Measurements from ENCODE around the gene HECTD1. TPM values are rescaled to one million over a fixed set of nuclear protein-coding genes. Genes with fewer than 3 reads are reported as not detected.

HECTD1 gene
- total and polyA plus RNA-seq, 10 of the 15 experiments (the other 5 are each of a cell fraction or from before 2014, with no cell fraction given), result 27.3 to 116 (median 57.7) TPM

- Histone ChIP-seq H3K27ac (ENCODE audit: control insufficient read depth, insufficient read depth) (no peak overlapping the region), H3K4me1 (ENCODE audit: control insufficient read depth, insufficient read depth, low read length) (peaks cover 6% of the 10 kb centered on the region; the same call in 1 of the 2 replicates), H3K27me3 (replicated peaks in 1 of 2; ENCODE audit: control insufficient read depth in 2 of 2, insufficient read depth in 2 of 2, low read length in 1 of 2) (no peaks in the 10 kb centered on the region), H3K9me3 (replicated peaks; ENCODE audit: control insufficient read depth, insufficient read depth, low read length) (no peaks in the 10 kb centered on the region; the same call in 2 of the 3 replicates), H3K9ac (ENCODE audit: control insufficient read depth, insufficient read depth, low read length) (no peak overlapping the region), H3K4me3 (no peak overlapping the region), H2AFZ (ENCODE audit: control insufficient read depth, low read depth, low read length) (no peak overlapping the region), H3K4me2 (ENCODE audit: control insufficient read depth, insufficient read depth) (no peak overlapping the region), H3K79me2 (ENCODE audit: control insufficient read depth, insufficient read depth, low read length) (peaks cover 70% of the 10 kb centered on the region), H3K36me3 (ENCODE audit: control insufficient read depth in 2 of 2, insufficient read depth in 2 of 2, low read length in 1 of 2) (peaks cover 0 to 14% of the 10 kb centered on the region in 2 experiments; a peak in 2 of 4 replicates), H4K20me1 (ENCODE audit: control insufficient read depth, insufficient read depth) (no peaks in the 10 kb centered on the region; the same call in 1 of the 2 replicates)
- BruUV-seq (replicated peaks), result no TSS peak
- TF ChIP-seq RBBP5 (conservative IDR thresholded peaks at IDR 0.05) (no peak), ATF7 (IDR thresholded peaks at IDR 0.05; ENCODE audit: low read depth) (0 out of 2 replicates have a peak, but pooled peaks have one; percentile 22)
- ChIA-PET POLR2A (interaction anchor here (1.0 to 1.2 kb wide), 2 partner anchors 63 to 219 kb away, joined by 3 read pairs; partner anchors contain the start of gene HEATR5A), CTCF (interaction anchor here (0.6 to 0.7 kb wide), 2 partner anchors 159 to 1138 kb away, joined by 3 to 4 read pairs; no protein-coding TSS in a partner anchor), RAD21 (ENCODE audit: unreplicated experiment) (no interaction called here), SMC1A (ENCODE audit: uncharacterized antibody, unreplicated experiment) (no interaction called here)
- no peak for FAIRE-seq
- WGBS (ENCODE audit: insufficient coverage, insufficient replicate concordance, low lambda C conversion rate, missing lambda C conversion rate), result 97% methylated on average over 1 of the region's 1 CpG
- DNase-seq (ENCODE audit: low read depth, low spot score), result no peak
- no peak for ATAC-seq
- in situ Hi-C loops (cut with MboI) (no loop called here), intact Hi-C loops (cut with micrococcal nuclease; ENCODE audit: unreplicated experiment) (no loop called here)
Measured at GRCh38 chr14:31201111-31201510, 6.5 kb downstream of the HECTD1 start.

GRCh38 chr14:31200702-31200990 is 6.9 kb downstream of the HECTD1 start:
- in situ Hi-C loops (cut with MboI), result no loop called here
- CTCF ChIA-PET, result interaction anchor here (0.6 kb wide), 1 partner anchor 1138 kb away, joined by 4 read pairs; no protein-coding TSS in a partner anchor
- TF ChIP-seq NFYB (IDR thresholded peaks at IDR 0.05; ENCODE audit: insufficient read depth, low read depth, low read length) (no peak), TARDBP (IDR thresholded peaks at IDR 0.05; ENCODE audit: borderline replicate concordance) (no peak), NR2F1 (conservative IDR thresholded peaks at IDR 0.05) (no peak), YY1 (IDR thresholded peaks at IDR 0.05; ENCODE audit: low read depth, low read length) (no peak), EED (IDR thresholded peaks at IDR 0.05; ENCODE audit: low read depth) (no peak), PAX8 (IDR thresholded peaks at IDR 0.05) (no peak), KLF5 (IDR thresholded peaks at IDR 0.05; ENCODE audit: partially characterized antibody) (no peak), HDAC2 (IDR thresholded peaks at IDR 0.05) (no peak), PBX3 (IDR thresholded peaks at IDR 0.05; ENCODE audit: insufficient replicate concordance, low read depth, low read length) (no peak), JUNB (IDR thresholded peaks at IDR 0.05) (no peak), IRF5 (IDR thresholded peaks at IDR 0.05; ENCODE audit: borderline replicate concordance) (no peak), IRF3 (IDR thresholded peaks at IDR 0.05) (no peak)

More at GRCh38 chr14:31200702-31200990, 6.9 kb downstream of the HECTD1 start:
- Histone ChIP-seq H3K27me3 (replicated peaks in 1 of 2; ENCODE audit: control insufficient read depth in 2 of 2, insufficient read depth in 2 of 2, low read length in 1 of 2) (no peaks in the 10 kb centered on the region), H3K79me2 (ENCODE audit: control insufficient read depth, insufficient read depth, low read length) (peaks cover 69% of the 10 kb centered on the region), H3K27ac (ENCODE audit: control insufficient read depth, insufficient read depth) (no peak overlapping the region), H3K4me1 (ENCODE audit: control insufficient read depth, insufficient read depth, low read length) (peaks cover 6% of the 10 kb centered on the region; the same call in 1 of the 2 replicates), H3K4me3 (no peak overlapping the region), H3K36me3 (ENCODE audit: control insufficient read depth in 2 of 2, insufficient read depth in 2 of 2, low read length in 1 of 2) (peaks cover 0 to 14% of the 10 kb centered on the region in 2 experiments; a peak in 2 of 4 replicates), H4K20me1 (ENCODE audit: control insufficient read depth, insufficient read depth) (no peaks in the 10 kb centered on the region; the same call in 1 of the 2 replicates), H3K9ac (ENCODE audit: control insufficient read depth, insufficient read depth, low read length) (no peak overlapping the region), H2AFZ (ENCODE audit: control insufficient read depth, low read depth, low read length) (no peak overlapping the region), H3K4me2 (ENCODE audit: control insufficient read depth, insufficient read depth) (no peak overlapping the region), H3K9me3 (replicated peaks; ENCODE audit: control insufficient read depth, insufficient read depth, low read length) (no peaks in the 10 kb centered on the region; the same call in 2 of the 3 replicates)
- FAIRE-seq, result no peak
- ChIA-PET RAD21 (ENCODE audit: unreplicated experiment) (no interaction called here), SMC1A (ENCODE audit: uncharacterized antibody, unreplicated experiment) (interaction anchor here (1.1 kb wide), 1 partner anchor 160 kb away, joined by 3 read pairs; no protein-coding TSS in a partner anchor), POLR2A (interaction anchor here (0.6 to 1.2 kb wide), 4 partner anchors 63 to 1336 kb away, joined by 3 read pairs; partner anchors contain the start of gene HEATR5A)
- no CpG with 5 or more reads among the region's 1 CpG for WGBS (ENCODE audit: insufficient coverage, insufficient replicate concordance, low lambda C conversion rate, missing lambda C conversion rate)
- intact Hi-C loops (cut with micrococcal nuclease; ENCODE audit: unreplicated experiment), result no loop called here
- ATAC-seq, result no peak; the same call in 2 of the 3 replicates
- DNase-seq (ENCODE audit: low read depth, low spot score), result no peak
- no TSS peak for BruUV-seq (replicated peaks)
